Peyer's patch (tissue), 4 donors: ENCODE results near the gene DDB1. TPM values are rescaled to one million over a fixed set of nuclear protein-coding genes. Genes with fewer than 3 reads are reported as not detected.
A peak's percentile ranks its signal among the peaks of the same experiment; 100 is the strongest.

Experiments used
- DNase-seq, 3 donors: peaks; one replicate each; pipeline ENCODE4 v3.0.0-alpha.2; 2017 to 2019
- H3K27ac ChIP-seq, 4 donors: fragments of 200-600 bp; sonication (generic); one replicate each; pipeline ENCODE4 v1.5.1; 2016 to 2019
- H3K27me3 ChIP-seq, 2 donors: fragments of 200-600 bp; sonication (generic); one replicate each; pipeline ENCODE4 v1.5.1; 2019
- H3K36me3 ChIP-seq, 3 donors: fragments of 200-600 bp; sonication (generic); one replicate each; pipeline ENCODE4 v1.5.1; 2016 to 2019
- H3K4me1 ChIP-seq, 4 donors: fragments of 200-600 bp; sonication (generic); one replicate each; pipeline ENCODE4 v1.5.1; 2016 to 2019
- H3K4me3 ChIP-seq, 4 donors: fragments of 200-600 bp; sonication (generic); 1 replicate in 3 of 4; 2 replicates in 1 of 4; pipeline ENCODE4 v1.5.1; 2016 to 2019; ENCODE audit warnings: mild to moderate bottlenecking in 1 of 4
- H3K9me3 ChIP-seq, 4 donors: fragments of 200-600 bp; sonication (generic); one replicate each; pipeline ENCODE4 v1.5.1; 2016 to 2019; ENCODE audit warnings: mild to moderate bottlenecking in 1 of 4
- POLR2A ChIP-seq, 2 donors: fragments of 450-650 bp; IDR thresholded peaks; one replicate each; pipeline ENCODE4 v1.5.1; 2017; ENCODE audit warnings: antibody characterized with exemption in 2 of 2, mild to moderate bottlenecking in 2 of 2, moderate library complexity in 2 of 2
- total RNA-seq, 4 donors: library from RNA; depleted of rRNA; stranded (reverse); fragments of >200 nt; gene quantifications; one replicate each; pipeline ENCODE4 v1.1.0, GENCODE V29; 2016
- TF ChIP-seq, protein P1 (sequence below), 6 experiments: fragments of 450-650 bp in 4 of 6; fragments of 200-600 bp in 2 of 6; sonication (generic) in 1 of 6; IDR thresholded peaks; one replicate each; pipeline ENCODE4 v1.5.1; 2017 to 2019; ENCODE audit warnings: antibody characterized with exemption in 6 of 6, mild to moderate bottlenecking in 3 of 6, moderate library complexity in 1 of 6

The DDB1 gene
- total RNA-seq, 4 donors from 2014 or later = 76.7 to 168 (median 136) TPM

- Histone ChIP-seq H3K27ac (no peak overlapping the region), H3K27me3 (no peaks in the 10 kb centered on the region), H3K4me3 (no peak overlapping the region), H3K4me1 (no peaks in the 10 kb centered on the region), H3K9me3 (no peaks in the 10 kb centered on the region), H3K36me3 (no peaks in the 10 kb centered on the region)
- DNase-seq = no peak
- TF ChIP-seq, protein P1, sequence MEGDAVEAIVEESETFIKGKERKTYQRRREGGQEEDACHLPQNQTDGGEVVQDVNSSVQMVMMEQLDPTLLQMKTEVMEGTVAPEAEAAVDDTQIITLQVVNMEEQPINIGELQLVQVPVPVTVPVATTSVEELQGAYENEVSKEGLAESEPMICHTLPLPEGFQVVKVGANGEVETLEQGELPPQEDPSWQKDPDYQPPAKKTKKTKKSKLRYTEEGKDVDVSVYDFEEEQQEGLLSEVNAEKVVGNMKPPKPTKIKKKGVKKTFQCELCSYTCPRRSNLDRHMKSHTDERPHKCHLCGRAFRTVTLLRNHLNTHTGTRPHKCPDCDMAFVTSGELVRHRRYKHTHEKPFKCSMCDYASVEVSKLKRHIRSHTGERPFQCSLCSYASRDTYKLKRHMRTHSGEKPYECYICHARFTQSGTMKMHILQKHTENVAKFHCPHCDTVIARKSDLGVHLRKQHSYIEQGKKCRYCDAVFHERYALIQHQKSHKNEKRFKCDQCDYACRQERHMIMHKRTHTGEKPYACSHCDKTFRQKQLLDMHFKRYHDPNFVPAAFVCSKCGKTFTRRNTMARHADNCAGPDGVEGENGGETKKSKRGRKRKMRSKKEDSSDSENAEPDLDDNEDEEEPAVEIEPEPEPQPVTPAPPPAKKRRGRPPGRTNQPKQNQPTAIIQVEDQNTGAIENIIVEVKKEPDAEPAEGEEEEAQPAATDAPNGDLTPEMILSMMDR (IDR thresholded peaks at IDR 0.05) = no peak
- no peak for TF ChIP-seq POLR2A (IDR thresholded peaks at IDR 0.05)
Observed at GRCh38 chr11:61272731-61273130, 60.2 kb downstream of the DDB1 start.

DNA sequence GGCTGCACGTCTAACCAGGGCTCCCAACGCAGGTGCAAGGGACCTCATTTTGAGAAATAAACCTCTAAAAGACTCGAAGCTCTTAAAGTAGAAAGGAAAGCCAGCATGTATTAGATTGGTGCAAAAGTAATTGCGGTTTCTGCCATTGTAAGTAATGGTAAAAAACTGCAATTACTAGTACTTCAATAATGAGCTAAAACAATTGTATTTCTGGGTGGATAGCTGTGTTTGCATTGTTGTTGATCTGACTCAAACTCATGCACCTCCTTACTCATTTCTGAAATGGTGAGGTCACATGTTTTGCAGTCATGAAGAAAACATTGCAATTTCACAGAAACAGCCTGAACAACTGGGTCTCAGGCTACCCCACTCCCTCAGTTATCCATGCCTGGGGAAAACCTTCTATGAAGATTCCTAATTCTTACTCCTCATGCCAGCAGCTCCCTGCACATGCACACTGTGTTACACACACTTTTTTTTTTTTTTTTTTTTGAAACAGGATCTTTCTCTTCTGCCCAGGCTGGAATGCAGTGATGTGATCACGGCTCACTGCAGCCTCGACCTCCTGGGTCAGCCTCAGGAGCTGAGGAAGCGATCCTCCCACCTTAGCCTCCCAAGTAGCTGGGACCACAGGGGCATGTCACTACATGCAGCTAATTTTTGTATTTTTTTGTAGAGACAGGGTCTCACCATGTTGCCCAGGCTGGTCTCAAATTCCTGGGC, 62.4 kb downstream of the DDB1 start:
- Histone ChIP-seq H3K4me1 (no peaks in the 10 kb centered on the region), H3K36me3 (no peaks in the 10 kb centered on the region), H3K9me3 (no peaks in the 10 kb centered on the region), H3K27ac (no peak overlapping the region), H3K27me3 (no peaks in the 10 kb centered on the region), H3K4me3 (no peak overlapping the region)
- TF ChIP-seq, protein P1 (IDR thresholded peaks at IDR 0.05) = no peak
- no peak for TF ChIP-seq POLR2A (IDR thresholded peaks at IDR 0.05)
- no peak for DNase-seq

GRCh38 chr11:61268588-61269250, 64.2 kb downstream of the DDB1 start:
- Histone ChIP-seq H3K36me3 (no peaks in the 10 kb centered on the region), H3K4me3 (no peak overlapping the region), H3K9me3 (no peaks in the 10 kb centered on the region), H3K27ac (no peak overlapping the region), H3K4me1 (no peaks in the 10 kb centered on the region), H3K27me3 (no peaks in the 10 kb centered on the region)
- TF ChIP-seq, protein P1 (IDR thresholded peaks at IDR 0.05) = no peak
- no peak for TF ChIP-seq POLR2A (IDR thresholded peaks at IDR 0.05)
- no peak for DNase-seq

- TF ChIP-seq, protein P1 (IDR thresholded peaks at IDR 0.05) = no peak
- no peaks in the 10 kb centered on the region for H3K9me3 ChIP-seq
Observed at GRCh38 chr11:61267437-61267841, 65.5 kb downstream of the DDB1 start.

DNA sequence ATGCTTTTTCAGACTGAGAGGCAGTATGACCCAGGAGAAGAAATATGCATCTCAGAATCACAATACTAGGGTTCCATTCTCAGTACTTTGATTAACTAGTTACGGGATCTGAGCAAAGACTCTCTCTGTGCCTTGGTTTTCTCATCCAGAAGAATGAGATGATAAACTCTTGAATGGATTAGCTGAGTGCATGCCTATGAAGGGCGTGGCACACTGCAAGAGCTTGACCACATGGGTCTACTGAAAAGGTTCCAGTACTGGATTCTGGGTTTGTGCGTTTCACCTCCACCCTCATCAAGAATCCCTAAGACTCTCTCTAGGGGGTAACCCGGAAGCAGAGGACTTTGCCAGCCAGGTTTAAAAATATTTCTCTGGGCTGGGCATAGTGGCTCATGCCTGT, 66.3 kb downstream of the DDB1 start:
- TF ChIP-seq, protein P1 (IDR thresholded peaks at IDR 0.05) = no peak
- no peak for TF ChIP-seq POLR2A (IDR thresholded peaks at IDR 0.05)
- no peak for DNase-seq

More at GRCh38 chr11:61267437-61267841, 65.5 kb downstream of the DDB1 start:
- H3K4me1 ChIP-seq = no peaks in the 10 kb centered on the region
- no peak overlapping the region for H3K4me3 ChIP-seq
- H3K36me3 ChIP-seq = no peaks in the 10 kb centered on the region
- peak in 1 of 3 donors; percentile 65 for DNase-seq
- no peaks in the 10 kb centered on the region for H3K27me3 ChIP-seq
- no peak overlapping the region for H3K27ac ChIP-seq

More for the DNA sequence above, 66.3 kb downstream of the DDB1 start:
- Histone ChIP-seq H3K4me1 (no peaks in the 10 kb centered on the region), H3K9me3 (no peaks in the 10 kb centered on the region), H3K27ac (no peak overlapping the region), H3K36me3 (no peaks in the 10 kb centered on the region), H3K4me3 (no peak overlapping the region), H3K27me3 (no peaks in the 10 kb centered on the region)
